ENCODE results near the gene PRKCD.

GRCh38 chr3:53114412-53115074, 46.5 kb upstream of the PRKCD start:
- TF ChIP-seq CTCF (conservative IDR thresholded peaks at IDR 0.05; ENCODE audit: low read length) (no peak), EZH2phosphoT487 (IDR thresholded peaks at IDR 0.05; ENCODE audit: borderline replicate concordance) (no peak)

All from Loucy (cell line).